NCI-H82 treated with DMSO at 0.1 percent for 48 hours (cell line): ENCODE measurements around the gene PXMP4.
A peak's percentile ranks its signal among the peaks of the same experiment; 100 is the strongest.

Experiments used
- DNase-seq: peaks from one replicate; lab custom pipeline; 2025; ENCODE audit not compliant: unreplicated experiment; lab: John Stamatoyannopoulos, UW

PXMP4 gene

GRCh38 chr20:33656783-33657703 is 63.1 kb downstream of the PXMP4 start:
- DNase-seq: no peak

- DNase-seq: no peak
Measured at GRCh38 chr20:33656010-33656782, 63.9 kb downstream of the PXMP4 start.

- no peak for DNase-seq
Measured at GRCh38 chr20:33655164-33655563, 64.9 kb downstream of the PXMP4 start.

- no peak for DNase-seq
Measured at GRCh38 chr20:33654680-33655161, 65.4 kb downstream of the PXMP4 start.

- DNase-seq: no peak
Measured at GRCh38 chr20:33653900-33654596, 66.1 kb downstream of the PXMP4 start.

GRCh38 chr20:33653218-33653899 is 66.8 kb downstream of the PXMP4 start:
- DNase-seq: peak; percentile 85
